Measurements from ENCODE around the gene UBASH3B.

DNA sequence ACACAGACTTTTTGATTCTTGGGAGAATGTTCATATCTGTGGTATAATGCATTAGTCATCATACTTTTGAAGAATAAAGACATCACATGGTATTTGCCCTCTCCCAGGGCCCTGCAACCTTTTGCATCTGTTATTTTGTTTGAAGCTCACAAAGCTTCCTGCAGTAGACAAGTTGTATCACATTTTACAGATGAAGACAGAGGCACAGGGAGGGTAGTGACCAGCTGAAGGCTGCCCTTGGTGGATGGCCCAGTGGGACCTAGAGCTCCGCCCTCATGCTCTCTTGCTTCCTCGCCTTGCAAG is 66.4 kb downstream of the UBASH3B start:
- TF ChIP-seq, protein P1, sequence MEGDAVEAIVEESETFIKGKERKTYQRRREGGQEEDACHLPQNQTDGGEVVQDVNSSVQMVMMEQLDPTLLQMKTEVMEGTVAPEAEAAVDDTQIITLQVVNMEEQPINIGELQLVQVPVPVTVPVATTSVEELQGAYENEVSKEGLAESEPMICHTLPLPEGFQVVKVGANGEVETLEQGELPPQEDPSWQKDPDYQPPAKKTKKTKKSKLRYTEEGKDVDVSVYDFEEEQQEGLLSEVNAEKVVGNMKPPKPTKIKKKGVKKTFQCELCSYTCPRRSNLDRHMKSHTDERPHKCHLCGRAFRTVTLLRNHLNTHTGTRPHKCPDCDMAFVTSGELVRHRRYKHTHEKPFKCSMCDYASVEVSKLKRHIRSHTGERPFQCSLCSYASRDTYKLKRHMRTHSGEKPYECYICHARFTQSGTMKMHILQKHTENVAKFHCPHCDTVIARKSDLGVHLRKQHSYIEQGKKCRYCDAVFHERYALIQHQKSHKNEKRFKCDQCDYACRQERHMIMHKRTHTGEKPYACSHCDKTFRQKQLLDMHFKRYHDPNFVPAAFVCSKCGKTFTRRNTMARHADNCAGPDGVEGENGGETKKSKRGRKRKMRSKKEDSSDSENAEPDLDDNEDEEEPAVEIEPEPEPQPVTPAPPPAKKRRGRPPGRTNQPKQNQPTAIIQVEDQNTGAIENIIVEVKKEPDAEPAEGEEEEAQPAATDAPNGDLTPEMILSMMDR (IDR thresholded peaks at IDR 0.05) = no peak
- TF ChIP-seq POLR2AphosphoS5 (IDR thresholded peaks at IDR 0.05) = no peak
- TF ChIP-seq EP300 (IDR thresholded peaks at IDR 0.05) = no peak

Data from gastroesophageal sphincter (tissue), 3 donors.